Fibroblast of lung (primary cell): ENCODE measurements around the gene SEMA6A.

Source experiments
- EZH2 ChIP-seq: IDR thresholded peaks from 2 replicates; pipeline ENCODE4 v1.5.1; 2012; ENCODE audit warnings: low read length, control low read depth, mild to moderate bottlenecking; ENCODE audit errors: missing control alignments
- TF ChIP-seq, protein P1 (sequence below), 2 donors: IDR thresholded peaks in 1 of 2; conservative IDR thresholded peaks in 1 of 2; 1 replicate in 1 of 2; 2 replicates in 1 of 2; pipeline ENCODE4 v1.5.1; 2011 to 2012; ENCODE audit warnings: low read length in 2 of 2, control low read depth in 1 of 2, inconsistent platforms in 1 of 2, low read depth in 1 of 2, mild to moderate bottlenecking in 1 of 2

- TF ChIP-seq, protein P1, sequence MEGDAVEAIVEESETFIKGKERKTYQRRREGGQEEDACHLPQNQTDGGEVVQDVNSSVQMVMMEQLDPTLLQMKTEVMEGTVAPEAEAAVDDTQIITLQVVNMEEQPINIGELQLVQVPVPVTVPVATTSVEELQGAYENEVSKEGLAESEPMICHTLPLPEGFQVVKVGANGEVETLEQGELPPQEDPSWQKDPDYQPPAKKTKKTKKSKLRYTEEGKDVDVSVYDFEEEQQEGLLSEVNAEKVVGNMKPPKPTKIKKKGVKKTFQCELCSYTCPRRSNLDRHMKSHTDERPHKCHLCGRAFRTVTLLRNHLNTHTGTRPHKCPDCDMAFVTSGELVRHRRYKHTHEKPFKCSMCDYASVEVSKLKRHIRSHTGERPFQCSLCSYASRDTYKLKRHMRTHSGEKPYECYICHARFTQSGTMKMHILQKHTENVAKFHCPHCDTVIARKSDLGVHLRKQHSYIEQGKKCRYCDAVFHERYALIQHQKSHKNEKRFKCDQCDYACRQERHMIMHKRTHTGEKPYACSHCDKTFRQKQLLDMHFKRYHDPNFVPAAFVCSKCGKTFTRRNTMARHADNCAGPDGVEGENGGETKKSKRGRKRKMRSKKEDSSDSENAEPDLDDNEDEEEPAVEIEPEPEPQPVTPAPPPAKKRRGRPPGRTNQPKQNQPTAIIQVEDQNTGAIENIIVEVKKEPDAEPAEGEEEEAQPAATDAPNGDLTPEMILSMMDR (conservative IDR thresholded peaks at IDR 0.05 in 1 of 2, IDR thresholded peaks at IDR 0.05 in 1 of 2; ENCODE audit: low read depth in 1 of 2, low read length in 2 of 2): no peak
- no peak for TF ChIP-seq EZH2
Observed at GRCh38 chr5:116567106-116567505, 7.5 kb downstream of the SEMA6A start.
